ENCODE measurements around the gene FANCF.
A peak's percentile ranks its signal among the peaks of the same experiment; 100 is the strongest.

FANCF gene

DNA sequence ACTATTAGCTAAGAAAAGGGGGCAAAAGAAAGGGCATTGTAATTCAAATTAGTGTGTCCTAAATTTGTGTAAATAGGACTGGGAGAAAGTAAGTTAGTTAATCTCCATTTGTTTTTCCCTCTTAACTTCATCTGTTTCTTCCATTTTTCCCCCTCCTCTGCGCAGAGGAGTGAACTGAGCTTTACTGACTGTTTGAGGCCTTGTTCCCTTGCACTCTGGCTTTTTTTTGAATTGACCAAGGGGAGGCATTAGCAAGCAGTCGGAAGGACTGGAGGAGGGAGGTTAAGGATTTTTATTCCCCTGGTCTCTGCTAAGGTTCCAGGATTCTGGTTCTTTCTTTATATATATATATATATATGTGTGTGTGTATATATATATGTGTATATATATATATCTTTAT lies 15.2 kb upstream of the FANCF start:
- Mint-ChIP-seq H3K27ac (no peak overlapping the region), H3K36me3 (ENCODE audit: low read depth) (no peaks in the 10 kb centered on the region), H3K4me1 (no peaks in the 10 kb centered on the region), H3K4me3 (no peak overlapping the region), H3K9me3 (no peaks in the 10 kb centered on the region), H3K27me3 (no peaks in the 10 kb centered on the region)
- DNase-seq (no peak), ATAC-seq (no peak)

DNA sequence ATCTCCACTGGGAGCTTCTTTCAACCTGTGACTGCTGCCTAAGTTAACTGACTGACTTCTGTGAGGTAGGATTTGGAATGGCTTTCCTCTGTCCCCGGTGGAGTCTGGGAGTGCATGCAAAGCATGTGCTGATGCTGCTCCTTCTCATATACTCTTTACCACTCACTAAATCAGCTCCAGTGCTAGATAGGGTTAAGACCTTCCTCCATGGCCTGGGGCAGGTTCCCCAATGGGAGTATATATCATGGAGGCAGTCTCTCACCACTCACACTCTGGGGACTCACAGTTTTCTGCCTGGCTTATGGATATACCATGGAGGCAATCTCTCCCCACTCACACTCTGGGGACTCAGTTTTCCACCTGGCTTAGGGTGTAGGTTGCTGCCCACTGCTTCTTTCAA lies 10.1 kb upstream of the FANCF start:
- DNase-seq (no peak), ATAC-seq (peak; percentile 49)
- no peaks in the 10 kb centered on the region for H3K36me3 Mint-ChIP-seq (ENCODE audit: low read depth)
- H3K9me3 Mint-ChIP-seq, result no peaks in the 10 kb centered on the region
- H3K27ac Mint-ChIP-seq, result no peak overlapping the region
- H3K4me1 Mint-ChIP-seq, result no peaks in the 10 kb centered on the region
- H3K27me3 Mint-ChIP-seq, result no peaks in the 10 kb centered on the region
- H3K4me3 Mint-ChIP-seq, result no peak overlapping the region

- Mint-ChIP-seq H3K4me1 (no peaks in the 10 kb centered on the region), H3K27me3 (no peaks in the 10 kb centered on the region), H3K36me3 (ENCODE audit: low read depth) (no peaks in the 10 kb centered on the region), H3K9me3 (no peaks in the 10 kb centered on the region), H3K27ac (no peak overlapping the region), H3K4me3 (no peak overlapping the region)
- ATAC-seq (peak; percentile 12), DNase-seq (no peak)
Measured at GRCh38 chr11:22634897-22635629, 9.4 kb upstream of the FANCF start.

DNA sequence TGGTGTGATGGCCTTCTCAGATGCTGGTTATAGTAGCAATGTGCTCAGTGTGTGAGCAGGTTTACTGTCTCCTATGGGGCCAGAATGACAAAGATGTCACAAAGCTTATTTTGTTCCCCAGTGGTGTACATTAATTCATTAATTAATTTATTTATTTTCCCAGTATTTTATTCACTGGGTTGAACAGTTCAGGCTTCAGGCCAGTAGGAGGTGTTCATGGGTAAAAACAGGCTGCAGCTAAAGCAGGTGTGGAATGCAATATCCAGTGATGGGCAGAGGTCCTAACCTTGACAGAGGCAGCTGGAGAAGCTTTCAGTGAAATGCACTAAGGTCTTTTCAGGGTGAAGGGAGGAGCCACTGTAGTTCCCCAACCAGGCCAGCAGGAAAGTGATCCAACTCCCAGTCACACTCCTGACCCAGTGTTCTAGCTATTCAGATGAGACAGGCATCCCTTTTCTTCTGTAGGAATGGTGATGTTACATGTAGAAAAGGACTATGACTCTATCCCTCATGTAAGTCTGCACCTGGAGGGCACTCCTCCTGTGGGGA lies 7.8 kb upstream of the FANCF start:
- H3K9me3 Mint-ChIP-seq, result no peaks in the 10 kb centered on the region
- DNase-seq (no peak), ATAC-seq (no peak)
- H3K4me3 Mint-ChIP-seq, result no peak overlapping the region
- H3K36me3 Mint-ChIP-seq (ENCODE audit: low read depth), result no peaks in the 10 kb centered on the region
- H3K27ac Mint-ChIP-seq, result no peak overlapping the region
- H3K27me3 Mint-ChIP-seq, result no peaks in the 10 kb centered on the region
- H3K4me1 Mint-ChIP-seq, result no peaks in the 10 kb centered on the region

DNA sequence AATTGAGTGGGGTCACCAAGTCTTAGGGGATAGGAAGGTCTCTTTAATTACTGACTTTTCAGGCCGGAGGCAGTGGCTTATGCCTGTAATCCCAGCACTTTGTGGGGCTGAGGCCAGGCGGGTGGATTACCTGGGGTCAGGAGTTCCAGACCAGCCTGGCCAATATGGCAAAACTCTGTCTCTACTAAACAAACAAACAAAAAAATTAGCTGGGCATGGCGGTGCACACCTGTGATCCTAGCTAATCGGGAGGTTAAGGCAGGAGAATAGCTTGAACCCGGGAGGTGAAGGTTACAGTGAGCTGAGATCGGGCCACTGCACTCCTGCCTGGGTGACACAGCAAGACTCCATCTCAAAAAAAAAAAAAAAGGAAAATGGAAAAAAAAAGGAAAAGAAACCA lies 1.8 kb upstream of the FANCF start:
- DNase-seq (no peak), ATAC-seq (no peak)
- Mint-ChIP-seq H3K27ac (no peak overlapping the region), H3K9me3 (no peaks in the 10 kb centered on the region), H3K4me3 (no peak overlapping the region), H3K36me3 (ENCODE audit: low read depth) (peaks cover 11% of the 10 kb centered on the region), H3K27me3 (no peaks in the 10 kb centered on the region), H3K4me1 (peaks cover 33% of the 10 kb centered on the region)

- no peaks in the 10 kb centered on the region for H3K9me3 Mint-ChIP-seq
- H3K36me3 Mint-ChIP-seq (ENCODE audit: low read depth), result peaks cover 17% of the 10 kb centered on the region
- ATAC-seq (no peak), DNase-seq (no peak)
- H3K4me1 Mint-ChIP-seq, result peaks cover 37% of the 10 kb centered on the region
- H3K27me3 Mint-ChIP-seq, result no peaks in the 10 kb centered on the region
- peak overlapping the region; percentile 97 for H3K27ac Mint-ChIP-seq
- H3K4me3 Mint-ChIP-seq, result peak overlapping the region; percentile 95
Measured at GRCh38 chr11:22626573-22627239, 1.1 kb upstream of the FANCF start.

DNA sequence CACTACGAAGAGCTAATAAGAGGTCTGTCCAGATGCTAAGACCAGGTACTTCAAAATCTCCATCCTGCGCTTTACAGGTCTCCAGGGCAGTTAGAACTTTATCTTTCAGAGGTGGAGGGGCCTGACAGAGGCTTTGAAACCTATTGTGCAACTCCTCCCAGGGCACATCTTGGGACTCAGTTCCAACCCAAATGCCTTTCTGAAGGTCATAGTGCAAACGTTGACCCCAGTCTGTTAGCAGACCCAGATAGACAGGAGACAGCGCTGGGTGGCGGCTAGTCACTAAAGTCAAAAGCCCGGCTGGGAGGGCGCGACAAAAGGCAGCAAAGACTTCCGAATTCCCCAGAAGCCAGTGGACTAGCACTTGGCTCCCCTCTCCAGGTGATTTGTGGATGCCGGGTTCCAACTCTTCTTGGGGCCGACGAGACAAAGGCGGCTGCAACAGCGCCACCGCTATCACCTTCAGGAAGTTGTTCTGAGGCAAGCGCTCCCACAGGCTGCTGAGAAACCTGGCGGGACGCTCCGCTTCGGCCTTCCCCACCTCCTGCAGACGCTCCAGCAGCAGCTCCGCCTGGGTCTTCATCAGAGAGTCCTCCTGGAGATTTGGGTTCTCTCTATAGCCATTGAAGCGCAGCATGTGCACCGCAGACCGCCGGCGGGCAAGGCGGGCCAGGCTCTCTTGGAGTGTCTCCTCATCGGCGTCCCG lies 728 bp downstream of the FANCF start:
- peaks cover 2% of the 10 kb centered on the region for H3K9me3 Mint-ChIP-seq
- peak; percentile 58 for ATAC-seq
- H3K4me3 Mint-ChIP-seq, result peak overlapping the region; percentile 95
- no peaks in the 10 kb centered on the region for H3K27me3 Mint-ChIP-seq
- peak overlapping the region; percentile 97 for H3K27ac Mint-ChIP-seq
- DNase-seq, result peak; percentile 66
- peaks cover 40% of the 10 kb centered on the region for H3K4me1 Mint-ChIP-seq
- H3K36me3 Mint-ChIP-seq (ENCODE audit: low read depth), result peaks cover 33% of the 10 kb centered on the region

- Mint-ChIP-seq H3K4me3 (no peak overlapping the region), H3K9me3 (peaks cover 17% of the 10 kb centered on the region), H3K4me1 (peaks cover 10% of the 10 kb centered on the region), H3K27me3 (peaks cover 6% of the 10 kb centered on the region), H3K36me3 (ENCODE audit: low read depth) (peaks cover 33% of the 10 kb centered on the region), H3K27ac (no peak overlapping the region)
- ATAC-seq (no peak), DNase-seq (no peak)
Measured at GRCh38 chr11:22617868-22618267, 7.8 kb downstream of the FANCF start.

GRCh38 chr11:22603933-22604332 lies 21.7 kb downstream of the FANCF start:
- Mint-ChIP-seq H3K36me3 (ENCODE audit: low read depth) (no peaks in the 10 kb centered on the region), H3K27ac (no peak overlapping the region), H3K27me3 (peaks cover 7% of the 10 kb centered on the region), H3K4me1 (no peaks in the 10 kb centered on the region), H3K4me3 (no peak overlapping the region), H3K9me3 (no peaks in the 10 kb centered on the region)
- DNase-seq (no peak), ATAC-seq (no peak)

GRCh38 chr11:22602504-22602903 lies 23.1 kb downstream of the FANCF start:
- Mint-ChIP-seq H3K4me3 (no peak overlapping the region), H3K4me1 (no peaks in the 10 kb centered on the region), H3K9me3 (no peaks in the 10 kb centered on the region), H3K27me3 (peaks cover 7% of the 10 kb centered on the region), H3K27ac (no peak overlapping the region), H3K36me3 (ENCODE audit: low read depth) (no peaks in the 10 kb centered on the region)
- ATAC-seq (no peak), DNase-seq (no peak)

DNA sequence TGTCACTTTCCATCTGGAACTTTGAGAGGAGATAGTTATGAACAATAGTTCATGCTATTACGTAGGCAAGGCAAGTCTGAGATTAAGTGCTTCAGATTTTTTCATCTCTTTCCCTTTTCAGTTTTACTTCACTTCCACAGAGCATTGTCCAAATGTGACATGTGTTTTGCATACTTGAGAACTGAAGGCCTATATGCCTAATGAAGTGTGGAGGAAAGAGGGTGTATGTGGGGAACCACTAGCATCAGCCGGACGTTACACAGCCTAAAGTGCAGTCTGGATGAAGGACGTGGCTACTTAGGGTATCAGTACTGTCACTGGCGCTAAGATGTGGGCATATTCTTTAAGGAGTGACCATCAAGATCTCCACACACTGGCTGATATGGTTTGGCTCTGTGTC lies 26.2 kb downstream of the FANCF start:
- Mint-ChIP-seq H3K36me3 (ENCODE audit: low read depth) (no peaks in the 10 kb centered on the region), H3K4me3 (no peak overlapping the region), H3K9me3 (peaks cover 5% of the 10 kb centered on the region), H3K27ac (no peak overlapping the region), H3K27me3 (peaks cover 7% of the 10 kb centered on the region), H3K4me1 (peaks cover 3% of the 10 kb centered on the region)
- ATAC-seq (no peak), DNase-seq (no peak)

- no peak overlapping the region for H3K27ac Mint-ChIP-seq
- DNase-seq, result no peak
- no peak for ATAC-seq
- peaks cover 3% of the 10 kb centered on the region for H3K4me1 Mint-ChIP-seq
- no peaks in the 10 kb centered on the region for H3K36me3 Mint-ChIP-seq (ENCODE audit: low read depth)
- peaks cover 11% of the 10 kb centered on the region for H3K9me3 Mint-ChIP-seq
- peaks cover 10% of the 10 kb centered on the region for H3K27me3 Mint-ChIP-seq
- H3K4me3 Mint-ChIP-seq, result no peak overlapping the region
Measured at GRCh38 chr11:22597062-22597461, 28.6 kb downstream of the FANCF start.

DNA sequence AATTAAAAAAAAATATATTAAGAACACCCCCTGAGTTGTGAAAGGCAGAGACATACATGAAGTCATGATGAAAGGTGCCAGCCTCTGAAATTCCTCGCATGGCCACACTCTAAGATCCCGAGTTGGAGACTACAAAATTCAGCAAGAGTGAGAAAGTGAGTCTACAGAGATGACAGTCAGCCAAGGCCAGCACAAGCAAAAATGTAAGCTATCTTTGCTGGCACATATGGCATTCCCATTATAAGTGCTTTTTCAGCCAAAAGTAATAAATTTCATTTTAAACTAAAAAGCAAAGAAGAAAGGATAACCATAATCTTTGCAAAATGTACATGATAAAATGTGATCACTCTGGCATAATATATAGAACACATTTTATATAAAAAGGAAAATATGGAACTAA lies 40.6 kb downstream of the FANCF start:
- Mint-ChIP-seq H3K9me3 (no peaks in the 10 kb centered on the region), H3K27ac (no peak overlapping the region), H3K27me3 (peaks cover 3% of the 10 kb centered on the region), H3K36me3 (ENCODE audit: low read depth) (no peaks in the 10 kb centered on the region), H3K4me3 (no peak overlapping the region), H3K4me1 (no peaks in the 10 kb centered on the region)
- ATAC-seq (no peak), DNase-seq (no peak)

DNA sequence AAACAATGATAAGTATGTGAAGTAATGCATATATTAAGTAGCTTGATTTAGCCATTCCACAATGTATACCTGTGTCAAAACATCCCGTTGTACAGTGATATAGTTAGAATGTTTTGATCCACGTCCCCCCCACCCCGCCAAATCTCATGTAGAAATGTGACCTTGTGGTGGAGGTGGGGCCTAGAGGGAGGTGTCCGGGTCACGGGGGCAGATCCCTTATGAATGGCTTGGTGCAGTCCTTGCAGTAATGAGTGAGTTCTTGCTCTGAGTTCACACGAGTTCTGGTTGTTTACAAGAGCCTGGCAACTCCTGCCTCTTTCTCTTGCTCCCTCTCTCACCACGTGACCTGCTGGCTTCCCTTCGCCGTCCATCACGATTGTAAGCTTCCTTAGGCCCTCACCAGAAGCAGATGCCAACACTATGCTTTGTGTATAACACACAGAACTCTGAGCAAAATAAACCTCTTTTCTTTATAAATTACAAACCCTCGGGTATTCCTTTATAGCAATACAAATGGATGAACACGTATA lies 41.6 kb downstream of the FANCF start:
- Mint-ChIP-seq H3K27me3 (peaks cover 2% of the 10 kb centered on the region), H3K27ac (no peak overlapping the region), H3K4me3 (no peak overlapping the region), H3K9me3 (no peaks in the 10 kb centered on the region), H3K4me1 (no peaks in the 10 kb centered on the region), H3K36me3 (ENCODE audit: low read depth) (no peaks in the 10 kb centered on the region)
- no peak for DNase-seq
- ATAC-seq, result no peak

- Mint-ChIP-seq H3K4me3 (no peak overlapping the region), H3K36me3 (ENCODE audit: low read depth) (no peaks in the 10 kb centered on the region), H3K4me1 (no peaks in the 10 kb centered on the region), H3K9me3 (no peaks in the 10 kb centered on the region), H3K27ac (no peak overlapping the region), H3K27me3 (peaks cover 2% of the 10 kb centered on the region)
- DNase-seq, result no peak
- no peak for ATAC-seq
Measured at GRCh38 chr11:22582151-22582410, 43.5 kb downstream of the FANCF start.

All from activated naive CD8-positive, alpha-beta T cell treated with anti-CD3 and anti-CD28 coated beads, Interleukin-2, amount 50 U/mL, for 24 hours (primary cell).